Neural progenitor cell (in vitro differentiated cells): ENCODE measurements around the gene LIN28B. TPM values are rescaled to one million over a fixed set of nuclear protein-coding genes. Genes with fewer than 3 reads are reported as not detected.

Experiments
- DNase-seq: peaks from one replicate; pipeline ENCODE4 v3.0.0-alpha.2; 2016; ENCODE audit warnings: low spot score
- H2AFZ ChIP-seq: fragments of 200-600 bp; sonication (generic); replicated peaks from 2 replicates; pipeline ENCODE4 v1.6.1; 2016; ENCODE audit warnings: antibody characterized with exemption
- H3F3A ChIP-seq: fragments of 200-600 bp; sonication (generic); 2 replicates; pipeline ENCODE4 v1.6.1; 2016; ENCODE audit warnings: antibody characterized with exemption, low read depth
- H3K27ac ChIP-seq: fragments of 200-600 bp; sonication (generic); 2 replicates; pipeline ENCODE4 v1.5.1; 2016; ENCODE audit warnings: mild to moderate bottlenecking
- H3K27me3 ChIP-seq: fragments of 200-600 bp; sonication (generic); 2 replicates; pipeline ENCODE4 v1.6.1; 2016; ENCODE audit warnings: mild to moderate bottlenecking, moderate library complexity
- H3K36me3 ChIP-seq: fragments of 200-600 bp; sonication (generic); 2 replicates; pipeline ENCODE4 v1.5.1; 2016
- H3K4me1 ChIP-seq: fragments of 200-600 bp; sonication (generic); 2 replicates; pipeline ENCODE4 v1.6.1; 2016; ENCODE audit warnings: mixed run types
- H3K4me2 ChIP-seq: fragments of 200-600 bp; sonication (generic); 2 replicates; pipeline ENCODE4 v1.6.1; 2016
- H3K4me3 ChIP-seq: fragments of 200-600 bp; sonication (generic); 2 replicates; pipeline ENCODE4 v1.5.1; 2016
- H3K79me2 ChIP-seq: fragments of 200-600 bp; sonication (generic); 2 replicates; pipeline ENCODE4 v1.6.1; 2016; ENCODE audit warnings: low read depth
- H3K9ac ChIP-seq: fragments of 200-600 bp; sonication (generic); 2 replicates; pipeline ENCODE4 v1.6.1; 2016
- H3K9me3 ChIP-seq: fragments of 200-600 bp; sonication (generic); 2 replicates; pipeline ENCODE4 v1.5.1; 2016; ENCODE audit warnings: low read depth
- H4K20me1 ChIP-seq: fragments of 200-600 bp; sonication (generic); 2 replicates; pipeline ENCODE4 v1.6.1; 2016; ENCODE audit warnings: low read depth
- H3K27ac Mint-ChIP-seq: 3 replicates; pipeline ENCODE4 v1.8.0; 2021; ENCODE audit warnings: mixed read lengths
- H3K27me3 Mint-ChIP-seq: 2 replicates; pipeline ENCODE4 v1.8.0; 2022; ENCODE audit warnings: low read depth, mild to moderate bottlenecking, inconsistent platforms, moderate library complexity, mixed read lengths; ENCODE audit not compliant: insufficient read depth
- H3K36me3 Mint-ChIP-seq: 3 replicates; pipeline ENCODE4 v1.8.0; 2021; ENCODE audit warnings: mixed read lengths
- H3K4me1 Mint-ChIP-seq: 3 replicates; pipeline ENCODE4 v1.8.0; 2021; ENCODE audit warnings: mixed read lengths
- H3K4me3 Mint-ChIP-seq: 3 replicates; pipeline ENCODE4 v1.8.0; 2021; ENCODE audit warnings: mild to moderate bottlenecking, moderate library complexity, mixed read lengths
- H3K9me3 Mint-ChIP-seq: 3 replicates; pipeline ENCODE4 v1.8.0; 2020; ENCODE audit warnings: mixed read lengths
- EZH2 ChIP-seq: fragments of 200-600 bp; sonication (generic); IDR thresholded peaks from 2 replicates; pipeline ENCODE4 v1.6.1; 2017; ENCODE audit warnings: antibody characterized with exemption, mild to moderate bottlenecking, moderate library complexity
- EZH2phosphoT487 ChIP-seq: fragments of 200-600 bp; sonication (generic); IDR thresholded peaks from 2 replicates; pipeline ENCODE4 v1.6.1; 2017; ENCODE audit warnings: antibody characterized with exemption
- total RNA-seq: library from RNA; depleted of rRNA; stranded (reverse); fragments of >200 nt; gene quantifications from 2 replicates; pipeline ENCODE4 v1.2.3, GENCODE V29; 2015; ENCODE audit warnings: low replicate concordance
- TF ChIP-seq, protein P1 (sequence below): fragments of 200-600 bp; sonication (generic); IDR thresholded peaks from 2 replicates; pipeline ENCODE4 v1.5.1; 2017; ENCODE audit warnings: antibody characterized with exemption, mild to moderate bottlenecking

The LIN28B gene
- total RNA-seq, 1 donor from 2014 or later, result 165 TPM

DNA sequence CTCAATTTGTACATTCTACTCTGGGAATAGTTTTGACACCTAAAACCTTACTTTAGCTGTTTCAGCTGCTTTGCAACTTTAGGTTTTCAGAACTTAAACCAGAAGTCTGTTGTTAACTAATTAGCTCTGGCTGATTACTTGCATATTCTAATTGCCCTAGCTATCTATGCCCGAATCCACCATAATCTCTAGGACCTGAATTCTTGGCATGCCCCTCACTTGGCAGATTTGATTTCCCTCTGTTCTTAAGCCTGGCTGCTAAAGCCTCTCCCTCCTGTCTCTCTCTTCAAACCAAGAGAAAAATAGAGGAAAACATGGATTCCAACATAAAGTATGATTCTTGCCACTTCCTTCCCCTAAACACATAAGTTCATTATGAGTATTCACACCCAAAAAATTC, 35.0 kb upstream of the LIN28B start:
- H3K4me2 ChIP-seq, result no peak overlapping the region
- no peaks in the 10 kb centered on the region for H3K36me3 ChIP-seq
- TF ChIP-seq EZH2 (no peak), EZH2phosphoT487 (no peak)
- TF ChIP-seq, protein P1, sequence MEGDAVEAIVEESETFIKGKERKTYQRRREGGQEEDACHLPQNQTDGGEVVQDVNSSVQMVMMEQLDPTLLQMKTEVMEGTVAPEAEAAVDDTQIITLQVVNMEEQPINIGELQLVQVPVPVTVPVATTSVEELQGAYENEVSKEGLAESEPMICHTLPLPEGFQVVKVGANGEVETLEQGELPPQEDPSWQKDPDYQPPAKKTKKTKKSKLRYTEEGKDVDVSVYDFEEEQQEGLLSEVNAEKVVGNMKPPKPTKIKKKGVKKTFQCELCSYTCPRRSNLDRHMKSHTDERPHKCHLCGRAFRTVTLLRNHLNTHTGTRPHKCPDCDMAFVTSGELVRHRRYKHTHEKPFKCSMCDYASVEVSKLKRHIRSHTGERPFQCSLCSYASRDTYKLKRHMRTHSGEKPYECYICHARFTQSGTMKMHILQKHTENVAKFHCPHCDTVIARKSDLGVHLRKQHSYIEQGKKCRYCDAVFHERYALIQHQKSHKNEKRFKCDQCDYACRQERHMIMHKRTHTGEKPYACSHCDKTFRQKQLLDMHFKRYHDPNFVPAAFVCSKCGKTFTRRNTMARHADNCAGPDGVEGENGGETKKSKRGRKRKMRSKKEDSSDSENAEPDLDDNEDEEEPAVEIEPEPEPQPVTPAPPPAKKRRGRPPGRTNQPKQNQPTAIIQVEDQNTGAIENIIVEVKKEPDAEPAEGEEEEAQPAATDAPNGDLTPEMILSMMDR, result no peak
- no peaks in the 10 kb centered on the region for H3K79me2 ChIP-seq
- H3K4me3 ChIP-seq, result no peak overlapping the region
- no peaks in the 10 kb centered on the region for H3K27me3 ChIP-seq
- DNase-seq, result no peak
- Mint-ChIP-seq H3K9me3 (no peaks in the 10 kb centered on the region), H3K4me3 (no peak overlapping the region), H3K36me3 (no peaks in the 10 kb centered on the region), H3K27ac (no peak overlapping the region), H3K4me1 (no peaks in the 10 kb centered on the region), H3K27me3 (peaks cover 5% of the 10 kb centered on the region)
- H3K9me3 ChIP-seq, result no peaks in the 10 kb centered on the region
- H3K4me1 ChIP-seq, result peaks cover 8% of the 10 kb centered on the region
- H4K20me1 ChIP-seq, result no peaks in the 10 kb centered on the region
- peaks cover 3% of the 10 kb centered on the region for H3F3A ChIP-seq
- H2AFZ ChIP-seq, result no peak overlapping the region
- no peak overlapping the region for H3K9ac ChIP-seq
- no peak overlapping the region for H3K27ac ChIP-seq

DNA sequence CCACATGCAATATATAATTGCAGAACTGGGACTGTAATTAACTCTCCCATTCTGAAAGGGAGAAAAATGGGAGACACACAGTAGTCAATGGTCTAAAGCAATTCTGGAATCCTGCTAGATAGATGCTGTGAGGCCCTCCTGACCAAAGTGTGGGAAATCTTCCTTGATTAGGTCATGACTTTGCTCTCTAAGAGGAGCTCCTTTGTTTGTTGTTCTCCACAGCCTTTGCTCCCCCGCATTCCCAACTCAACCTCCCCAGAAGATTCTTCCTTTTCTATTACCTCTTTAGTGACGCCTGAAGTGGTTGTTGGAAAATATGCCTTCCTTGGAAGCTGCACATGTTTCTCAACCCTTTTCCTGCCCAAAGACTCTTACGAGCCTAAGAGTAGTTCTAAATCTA, 28.8 kb upstream of the LIN28B start:
- no peak overlapping the region for H2AFZ ChIP-seq
- TF ChIP-seq EZH2 (no peak), EZH2phosphoT487 (no peak)
- TF ChIP-seq, protein P1, result no peak
- no peak overlapping the region for H3K4me2 ChIP-seq
- no peaks in the 10 kb centered on the region for H3K4me1 ChIP-seq
- no peak overlapping the region for H3K9ac ChIP-seq
- no peak for DNase-seq
- Mint-ChIP-seq H3K4me1 (no peaks in the 10 kb centered on the region), H3K9me3 (no peaks in the 10 kb centered on the region), H3K27me3 (no peaks in the 10 kb centered on the region), H3K27ac (no peak overlapping the region), H3K36me3 (no peaks in the 10 kb centered on the region), H3K4me3 (no peak overlapping the region)
- no peaks in the 10 kb centered on the region for H3K36me3 ChIP-seq
- H3F3A ChIP-seq, result no peaks in the 10 kb centered on the region
- no peaks in the 10 kb centered on the region for H3K27me3 ChIP-seq
- no peaks in the 10 kb centered on the region for H3K79me2 ChIP-seq
- H3K9me3 ChIP-seq, result no peaks in the 10 kb centered on the region
- H3K27ac ChIP-seq, result no peak overlapping the region
- no peaks in the 10 kb centered on the region for H4K20me1 ChIP-seq
- H3K4me3 ChIP-seq, result no peak overlapping the region

DNA sequence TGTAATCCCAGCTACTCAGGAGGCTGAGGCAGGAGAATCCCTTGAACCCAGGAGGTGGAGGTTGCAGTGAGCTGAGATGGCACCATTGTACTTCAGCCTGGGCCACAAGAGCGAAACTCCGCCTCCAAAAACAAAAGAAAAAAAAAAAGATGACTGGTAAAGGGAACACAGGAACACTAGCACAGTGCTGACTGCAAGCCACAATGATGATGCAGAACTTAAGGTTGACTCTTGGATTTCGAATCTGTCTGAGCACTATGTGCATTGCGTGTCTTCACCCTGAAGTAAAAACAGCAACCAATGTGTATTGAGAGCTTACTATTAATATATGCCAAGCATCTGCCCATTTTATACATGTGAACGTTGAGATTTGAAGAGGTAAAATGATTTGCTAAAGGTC, 27.6 kb upstream of the LIN28B start:
- Mint-ChIP-seq H3K4me1 (no peaks in the 10 kb centered on the region), H3K9me3 (no peaks in the 10 kb centered on the region), H3K4me3 (no peak overlapping the region), H3K27me3 (no peaks in the 10 kb centered on the region), H3K27ac (no peak overlapping the region), H3K36me3 (no peaks in the 10 kb centered on the region)
- Histone ChIP-seq H3K36me3 (no peaks in the 10 kb centered on the region), H3K27me3 (no peaks in the 10 kb centered on the region), H3K79me2 (no peaks in the 10 kb centered on the region), H3K9me3 (no peaks in the 10 kb centered on the region), H4K20me1 (no peaks in the 10 kb centered on the region), H3K9ac (no peak overlapping the region), H3K4me2 (no peak overlapping the region), H2AFZ (no peak overlapping the region), H3K4me1 (no peaks in the 10 kb centered on the region), H3K4me3 (no peak overlapping the region), H3F3A (peaks cover 4% of the 10 kb centered on the region), H3K27ac (no peak overlapping the region)
- TF ChIP-seq, protein P1, result no peak
- TF ChIP-seq EZH2, result no peak
- TF ChIP-seq EZH2phosphoT487, result no peak
- no peak for DNase-seq
